HEK293 (cell line): ENCODE measurements around the gene MAGEB3.

Experiments used
- CTCF ChIA-PET: fragments of 350-600 bp; formaldehyde crosslinking; extraction: SDS; loops from one replicate; lab custom pipeline; 2021; ENCODE audit warnings: antibody characterized with exemption; lab: Yijun Ruan, JAX
- POLR2A ChIA-PET: fragments of 300-600 bp; formaldehyde crosslinking; extraction: SDS; loops from one replicate; lab custom pipeline; 2020; ENCODE audit warnings: antibody characterized with exemption, inconsistent platforms; lab: Yijun Ruan, JAX
- H3K27ac ChIP-seq: fragments of 200-500 bp; sonication (Bioruptor generic); 2 replicates; pipeline ENCODE4 v1.5.1; 2014; ENCODE audit warnings: low read depth, low read length, control low read depth, inconsistent platforms; ENCODE audit errors: extremely low read depth
- H3K36me3 ChIP-seq, 2 experiments: fragments of 200-500 bp in 1 of 2; sonication (Bioruptor generic) in 1 of 2; 1 replicate in 1 of 2; 2 replicates in 1 of 2; pipeline ENCODE4 v1.5.1; 2014 to 2017; ENCODE audit warnings: inconsistent platforms in 2 of 2, low read length in 2 of 2; ENCODE audit not compliant: control insufficient read depth in 2 of 2, insufficient read depth in 1 of 2
- H3K4me1 ChIP-seq: fragments of 200-500 bp; sonication (Bioruptor generic); 2 replicates; pipeline ENCODE4 v1.5.1; 2014; ENCODE audit warnings: mild to moderate bottlenecking, low read length, inconsistent platforms; ENCODE audit not compliant: control insufficient read depth, insufficient read depth
- H3K4me3 ChIP-seq: 2 replicates; pipeline ENCODE4 v1.5.1; 2011; ENCODE audit warnings: low read depth, mild to moderate bottlenecking, control low read depth, low read length, moderate library complexity
- H3K9me3 ChIP-seq: fragments of 200-500 bp; sonication (Bioruptor generic); 2 replicates; pipeline ENCODE4 v1.5.1; 2014; ENCODE audit warnings: low read depth, low read length, inconsistent platforms; ENCODE audit not compliant: control insufficient read depth, insufficient read depth
- FEZF1 ChIP-seq: fragments of 450-650 bp; formaldehyde crosslinking; IDR thresholded peaks from 2 replicates; pipeline ENCODE4 v1.5.1; 2016; ENCODE audit warnings: missing biosample characterization, missing genetic modification characterization
- GLIS2 ChIP-seq: fragments of 450-650 bp; formaldehyde crosslinking; IDR thresholded peaks from 2 replicates; pipeline ENCODE4 v1.5.1; 2016; ENCODE audit warnings: missing biosample characterization, missing genetic modification characterization
- KLF1 ChIP-seq: fragments of 450-650 bp; formaldehyde crosslinking; IDR thresholded peaks from 2 replicates; pipeline ENCODE4 v1.5.1; 2016; ENCODE audit warnings: missing biosample characterization, missing genetic modification characterization
- KLF17 ChIP-seq: fragments of 450-650 bp; formaldehyde crosslinking; IDR thresholded peaks from 2 replicates; pipeline ENCODE4 v1.5.1; 2016; ENCODE audit warnings: missing biosample characterization, missing genetic modification characterization
- KLF9 ChIP-seq: fragments of 450-650 bp; formaldehyde crosslinking; IDR thresholded peaks from 2 replicates; pipeline ENCODE4 v1.5.1; 2016; ENCODE audit warnings: missing biosample characterization, missing genetic modification characterization, low read depth
- RBAK ChIP-seq: fragments of 450-650 bp; formaldehyde crosslinking; IDR thresholded peaks from 2 replicates; pipeline ENCODE4 v1.5.1; 2016; ENCODE audit warnings: missing biosample characterization, missing genetic modification characterization
- REPIN1 ChIP-seq: fragments of 450-650 bp; formaldehyde crosslinking; IDR thresholded peaks from 2 replicates; pipeline ENCODE4 v1.5.1; 2017; ENCODE audit warnings: missing biosample characterization, missing genetic modification characterization, low read depth
- TRIM28 ChIP-seq: IDR thresholded peaks from 2 replicates; pipeline ENCODE4 v1.6.1; 2011; ENCODE audit warnings: low read length, control low read depth, borderline replicate concordance
- WT1 ChIP-seq: fragments of 450-650 bp; formaldehyde crosslinking; IDR thresholded peaks from 2 replicates; pipeline ENCODE4 v1.5.1; 2016; ENCODE audit warnings: missing biosample characterization, missing genetic modification characterization
- ZBTB20 ChIP-seq: fragments of 450-650 bp; formaldehyde crosslinking; IDR thresholded peaks from 2 replicates; pipeline ENCODE4 v1.5.1; 2016; ENCODE audit warnings: missing biosample characterization, missing genetic modification characterization
- ZBTB8A ChIP-seq: fragments of 450-650 bp; formaldehyde crosslinking; IDR thresholded peaks from 2 replicates; pipeline ENCODE4 v1.5.1; 2016; ENCODE audit warnings: missing biosample characterization, missing genetic modification characterization
- ZNF138 ChIP-seq: fragments of 450-650 bp; formaldehyde crosslinking; IDR thresholded peaks from 2 replicates; pipeline ENCODE4 v1.5.1; 2016; ENCODE audit warnings: missing biosample characterization, missing genetic modification characterization, borderline replicate concordance
- ZNF140 ChIP-seq: fragments of 450-650 bp; formaldehyde crosslinking; IDR thresholded peaks from 2 replicates; pipeline ENCODE4 v1.5.1; 2016; ENCODE audit warnings: missing biosample characterization, missing genetic modification characterization
- ZNF221 ChIP-seq: fragments of 450-650 bp; formaldehyde crosslinking; IDR thresholded peaks from 2 replicates; pipeline ENCODE4 v1.5.1; 2017; ENCODE audit warnings: missing biosample characterization, missing genetic modification characterization, borderline replicate concordance
- ZNF223 ChIP-seq: fragments of 450-650 bp; formaldehyde crosslinking; IDR thresholded peaks from 2 replicates; pipeline ENCODE4 v1.5.1; 2016; ENCODE audit warnings: missing biosample characterization, missing genetic modification characterization
- ZNF274 ChIP-seq, 2 experiments: fragments of 200-500 bp in 1 of 2; fragments of 450-650 bp in 1 of 2; sonication (Bioruptor generic) in 1 of 2; formaldehyde crosslinking in 1 of 2; IDR thresholded peaks; 2 replicates each; pipeline versions ENCODE4 v1.5.1 to v1.6.1; 2014 to 2016; ENCODE audit warnings: borderline replicate concordance in 1 of 2, inconsistent platforms in 1 of 2, low read length in 1 of 2, missing biosample characterization in 1 of 2, missing genetic modification characterization in 1 of 2
- ZNF292 ChIP-seq: fragments of 450-650 bp; formaldehyde crosslinking; IDR thresholded peaks from 2 replicates; pipeline ENCODE4 v1.5.1; 2016; ENCODE audit warnings: low read depth, missing biosample characterization, missing genetic modification characterization, borderline replicate concordance
- ZNF449 ChIP-seq: fragments of 450-650 bp; formaldehyde crosslinking; IDR thresholded peaks from 2 replicates; pipeline ENCODE4 v1.5.1; 2017; ENCODE audit warnings: missing biosample characterization, mild to moderate bottlenecking, missing genetic modification characterization, moderate library complexity
- ZNF510 ChIP-seq: fragments of 450-650 bp; formaldehyde crosslinking; IDR thresholded peaks from 2 replicates; pipeline ENCODE4 v1.5.1; 2018; ENCODE audit warnings: mild to moderate bottlenecking, missing genetic modification characterization, missing biosample characterization; ENCODE audit not compliant: insufficient replicate concordance
- ZNF514 ChIP-seq: fragments of 450-650 bp; formaldehyde crosslinking; IDR thresholded peaks from 2 replicates; pipeline ENCODE4 v1.5.1; 2016; ENCODE audit warnings: missing biosample characterization, missing genetic modification characterization
- ZNF585B ChIP-seq: fragments of 450-650 bp; formaldehyde crosslinking; IDR thresholded peaks from 2 replicates; pipeline ENCODE4 v1.5.1; 2016; ENCODE audit warnings: missing biosample characterization, missing genetic modification characterization
- ZNF610 ChIP-seq: fragments of 450-650 bp; formaldehyde crosslinking; IDR thresholded peaks from 2 replicates; pipeline ENCODE4 v1.5.1; 2016; ENCODE audit warnings: missing biosample characterization, missing genetic modification characterization, borderline replicate concordance
- ZNF768 ChIP-seq: fragments of 450-650 bp; formaldehyde crosslinking; IDR thresholded peaks from 2 replicates; pipeline ENCODE4 v1.5.1; 2018; ENCODE audit warnings: missing biosample characterization, mild to moderate bottlenecking, missing genetic modification characterization
- ZSCAN23 ChIP-seq: fragments of 450-650 bp; formaldehyde crosslinking; IDR thresholded peaks from 2 replicates; pipeline ENCODE4 v1.5.1; 2016; ENCODE audit warnings: missing biosample characterization, missing genetic modification characterization
- ZXDB ChIP-seq: fragments of 450-650 bp; formaldehyde crosslinking; IDR thresholded peaks from 2 replicates; pipeline ENCODE4 v1.5.1; 2016; ENCODE audit warnings: missing biosample characterization, missing genetic modification characterization
- TF ChIP-seq, protein P1 (sequence below): fragments of 450-650 bp; formaldehyde crosslinking; IDR thresholded peaks from 2 replicates; pipeline ENCODE4 v1.5.1; 2016; ENCODE audit warnings: missing biosample characterization, missing genetic modification characterization
- TF ChIP-seq, protein P2 (sequence below): fragments of 450-650 bp; formaldehyde crosslinking; IDR thresholded peaks from 2 replicates; pipeline ENCODE4 v1.5.1; 2016; ENCODE audit warnings: missing biosample characterization, missing genetic modification characterization
- TF ChIP-seq, protein P3 (sequence below): fragments of 450-650 bp; formaldehyde crosslinking; IDR thresholded peaks from 2 replicates; pipeline ENCODE4 v1.5.1; 2016; ENCODE audit warnings: missing biosample characterization, missing genetic modification characterization

MAGEB3 gene

DNA sequence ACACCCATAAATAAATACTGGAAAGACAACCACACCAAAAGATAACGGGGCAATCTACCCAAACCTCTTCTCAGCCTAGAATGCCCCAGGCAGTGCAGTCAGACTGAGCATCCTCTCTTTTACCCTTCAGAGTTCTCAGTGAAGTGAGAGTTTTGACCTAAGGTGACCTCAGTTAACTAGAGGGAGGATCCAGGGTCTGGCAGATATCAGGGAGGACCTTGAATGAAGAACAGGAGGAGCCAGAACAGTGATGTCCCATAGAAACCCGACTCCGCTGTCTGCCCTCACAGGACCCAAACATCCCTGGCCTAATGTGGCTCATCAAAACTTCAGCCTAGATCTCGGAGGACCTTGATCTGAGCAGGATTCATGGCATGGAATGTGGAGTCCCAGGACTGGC is at the start of gene MAGEB3:
Gene MAGEB3 (plus strand): TSS at position 263 of the 400 bp plus-strand sequence. CDS start 5,268 bp downstream, outside the sequence.
- H3K36me3 ChIP-seq: no peaks in the 10 kb centered on the region
- H3K27ac ChIP-seq: no peak within 1 kb of the TSS
- no peak within 1 kb of the TSS for H3K4me3 ChIP-seq
- ChIA-PET POLR2A (no interaction called here), CTCF (no interaction called here)
- TF ChIP-seq KLF1 (tag by site-specific recombination): no peak
- TF ChIP-seq ZNF610 (tag by site-specific recombination): no peak
- TF ChIP-seq RBAK: no peak
- TF ChIP-seq ZNF223: no peak
- TF ChIP-seq ZNF585B: no peak
- no peak for TF ChIP-seq ZXDB (tag by site-specific recombination)
- TF ChIP-seq TRIM28: no peak
- no peak for TF ChIP-seq ZNF292
- TF ChIP-seq GLIS2 (tag by site-specific recombination): no peak
- TF ChIP-seq ZNF138 (tag by site-specific recombination): no peak
- no peak for TF ChIP-seq ZNF221 (tag by site-specific recombination)
- TF ChIP-seq ZNF140: no peak
- TF ChIP-seq, protein P1, sequence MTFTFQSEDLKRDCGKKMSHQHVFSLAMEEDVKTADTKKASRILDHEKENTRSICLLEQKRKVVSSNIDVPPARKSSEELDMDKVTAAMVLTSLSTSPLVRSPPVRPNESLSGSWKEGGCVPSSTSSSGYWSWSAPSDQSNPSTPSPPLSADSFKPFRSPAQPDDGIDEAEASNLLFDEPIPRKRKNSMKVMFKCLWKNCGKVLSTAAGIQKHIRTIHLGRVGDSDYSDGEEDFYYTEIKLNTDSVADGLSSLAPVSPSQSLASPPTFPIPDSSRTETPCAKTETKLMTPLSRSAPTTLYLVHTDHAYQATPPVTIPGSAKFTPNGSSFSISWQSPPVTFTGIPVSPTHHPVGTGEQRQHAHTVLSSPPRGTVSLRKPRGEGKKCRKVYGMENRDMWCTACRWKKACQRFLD (tag by site-specific recombination): no peak
- H3K4me1 ChIP-seq: no peaks in the 10 kb centered on the region
- no peaks in the 10 kb centered on the region for H3K9me3 ChIP-seq

- TF ChIP-seq RBAK (no peak), ZNF138 (tag by site-specific recombination) (no peak), ZNF510 (no peak), FEZF1 (tag by site-specific recombination) (no peak), ZNF274 (IDR thresholded peaks at IDR 0.05; ENCODE audit: low read length) (no peak), ZNF274 (tag by site-specific recombination; IDR thresholded peaks at IDR 0.05; ENCODE audit: borderline replicate concordance) (no peak), ZBTB8A (tag by site-specific recombination) (no peak), WT1 (tag by site-specific recombination) (no peak), ZSCAN23 (tag by site-specific recombination) (no peak), REPIN1 (tag by site-specific recombination) (no peak), ZNF768 (tag by site-specific recombination) (no peak), ZNF449 (tag by site-specific recombination) (no peak), KLF17 (tag by site-specific recombination) (no peak), ZBTB20 (tag by site-specific recombination) (no peak), ZNF514 (no peak), KLF9 (no peak), KLF1 (tag by site-specific recombination) (no peak)
- TF ChIP-seq, protein P2, sequence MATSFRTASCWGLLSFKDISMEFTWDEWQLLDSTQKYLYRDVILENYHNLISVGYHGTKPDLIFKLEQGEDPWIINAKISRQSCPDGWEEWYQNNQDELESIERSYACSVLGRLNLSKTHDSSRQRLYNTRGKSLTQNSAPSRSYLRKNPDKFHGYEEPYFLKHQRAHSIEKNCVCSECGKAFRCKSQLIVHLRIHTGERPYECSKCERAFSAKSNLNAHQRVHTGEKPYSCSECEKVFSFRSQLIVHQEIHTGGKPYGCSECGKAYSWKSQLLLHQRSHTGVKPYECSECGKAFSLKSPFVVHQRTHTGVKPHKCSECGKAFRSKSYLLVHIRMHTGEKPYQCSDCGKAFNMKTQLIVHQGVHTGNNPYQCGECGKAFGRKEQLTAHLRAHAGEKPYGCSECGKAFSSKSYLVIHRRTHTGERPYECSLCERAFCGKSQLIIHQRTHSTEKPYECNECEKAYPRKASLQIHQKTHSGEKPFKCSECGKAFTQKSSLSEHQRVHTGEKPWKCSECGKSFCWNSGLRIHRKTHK: no peak
- TF ChIP-seq, protein P3, sequence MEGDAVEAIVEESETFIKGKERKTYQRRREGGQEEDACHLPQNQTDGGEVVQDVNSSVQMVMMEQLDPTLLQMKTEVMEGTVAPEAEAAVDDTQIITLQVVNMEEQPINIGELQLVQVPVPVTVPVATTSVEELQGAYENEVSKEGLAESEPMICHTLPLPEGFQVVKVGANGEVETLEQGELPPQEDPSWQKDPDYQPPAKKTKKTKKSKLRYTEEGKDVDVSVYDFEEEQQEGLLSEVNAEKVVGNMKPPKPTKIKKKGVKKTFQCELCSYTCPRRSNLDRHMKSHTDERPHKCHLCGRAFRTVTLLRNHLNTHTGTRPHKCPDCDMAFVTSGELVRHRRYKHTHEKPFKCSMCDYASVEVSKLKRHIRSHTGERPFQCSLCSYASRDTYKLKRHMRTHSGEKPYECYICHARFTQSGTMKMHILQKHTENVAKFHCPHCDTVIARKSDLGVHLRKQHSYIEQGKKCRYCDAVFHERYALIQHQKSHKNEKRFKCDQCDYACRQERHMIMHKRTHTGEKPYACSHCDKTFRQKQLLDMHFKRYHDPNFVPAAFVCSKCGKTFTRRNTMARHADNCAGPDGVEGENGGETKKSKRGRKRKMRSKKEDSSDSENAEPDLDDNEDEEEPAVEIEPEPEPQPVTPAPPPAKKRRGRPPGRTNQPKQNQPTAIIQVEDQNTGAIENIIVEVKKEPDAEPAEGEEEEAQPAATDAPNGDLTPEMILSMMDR: no peak
- TF ChIP-seq, all 188 proteins: peak for 0
- H3K36me3 ChIP-seq: no peaks in the 10 kb centered on the region
- H3K4me1 ChIP-seq: no peaks in the 10 kb centered on the region
- ChIA-PET POLR2A (no interaction called here), CTCF (no interaction called here)
- H3K9me3 ChIP-seq: no peaks in the 10 kb centered on the region
- H3K27ac ChIP-seq: no peak overlapping the region
- H3K4me3 ChIP-seq: no peak overlapping the region
These were observed 49.1 kb upstream of the MAGEB3 start for GRCh38 chrX:30181353-30181752.
